Measurements from ENCODE around the gene ZSCAN16.
"Not testable (repeated sequence)": the region's sequence is repeated elsewhere in the genome, so short reads cannot be mapped to it uniquely, and the experiment has no call there.

The ZSCAN16 gene

DNA sequence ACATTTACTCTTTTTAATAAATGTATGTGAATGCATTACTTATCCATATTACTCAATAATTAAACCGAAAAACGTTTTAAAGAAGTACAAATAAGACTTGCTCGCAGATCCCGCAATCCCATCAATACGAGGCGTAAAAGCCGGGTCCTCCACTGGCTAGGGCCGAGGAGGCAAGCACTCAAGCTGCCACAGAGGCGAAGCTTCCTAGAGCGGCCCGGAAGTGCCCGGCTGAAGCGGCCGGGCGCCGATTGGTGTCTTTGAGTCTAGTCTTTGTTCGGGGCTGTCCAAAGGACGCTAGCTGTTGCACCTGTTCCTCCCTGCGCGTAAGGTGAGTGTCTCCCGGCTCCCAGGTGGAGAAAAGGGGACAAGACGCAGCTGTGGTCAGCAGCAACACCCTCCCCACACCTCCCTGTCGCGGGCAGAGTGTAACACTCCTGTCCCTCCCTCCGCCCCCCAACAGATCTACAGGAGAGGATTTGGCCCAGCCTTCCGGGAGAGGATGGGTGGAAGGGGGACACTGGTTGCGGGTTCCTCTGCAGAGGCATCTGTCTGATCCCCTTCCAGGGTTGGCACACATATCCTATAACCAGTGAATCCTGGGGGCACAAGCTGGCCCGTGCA, at the start of gene ZSCAN16:
Gene ZSCAN16, plus strand, starts transcription at position 260 of the 621 bp plus-strand sequence. CDS start 835 bp downstream, outside the sequence.
- DNase-seq, result peak; percentile 88 to 90

DNA sequence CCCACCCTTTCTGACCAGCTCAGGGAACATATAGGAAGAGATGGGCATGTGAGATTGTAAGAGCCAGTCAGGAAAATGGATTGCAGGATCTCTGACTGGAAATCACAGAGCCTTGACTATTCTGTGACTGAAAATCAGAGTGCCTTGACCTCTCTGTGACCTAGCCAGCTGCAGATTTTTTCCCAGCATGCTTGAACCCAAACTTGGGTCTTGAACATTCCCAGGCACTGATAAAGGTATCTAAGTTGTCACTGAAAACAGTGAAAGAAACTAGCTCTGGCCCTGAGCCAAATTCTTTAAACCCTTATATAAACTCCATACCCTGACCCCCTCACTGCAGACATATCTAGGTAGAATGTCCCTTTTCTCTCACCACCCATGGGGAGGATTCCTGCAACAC, 46.4 kb upstream of the ZSCAN16 start:
- no peak for DNase-seq

DNA sequence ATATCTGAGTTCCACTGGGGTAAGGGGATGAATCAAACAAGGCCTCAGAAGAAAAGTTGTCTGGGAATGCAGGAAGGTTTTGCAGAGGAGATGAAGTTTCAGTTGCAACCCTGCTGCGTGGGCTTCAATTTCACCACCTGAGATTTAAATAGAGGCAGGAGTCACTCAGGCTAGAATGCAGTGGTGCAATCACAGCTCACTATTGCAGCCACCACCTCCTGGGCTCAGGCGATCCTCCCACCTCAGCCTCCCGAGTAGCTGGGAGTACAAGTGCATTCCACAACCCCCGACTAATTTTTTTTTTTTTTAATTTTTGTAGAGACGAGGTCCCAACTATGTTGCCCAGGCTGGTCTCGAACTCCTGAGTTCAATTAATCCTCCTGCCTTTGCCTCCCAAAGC, 45.6 kb upstream of the ZSCAN16 start:
- DNase-seq, result no peak

DNA sequence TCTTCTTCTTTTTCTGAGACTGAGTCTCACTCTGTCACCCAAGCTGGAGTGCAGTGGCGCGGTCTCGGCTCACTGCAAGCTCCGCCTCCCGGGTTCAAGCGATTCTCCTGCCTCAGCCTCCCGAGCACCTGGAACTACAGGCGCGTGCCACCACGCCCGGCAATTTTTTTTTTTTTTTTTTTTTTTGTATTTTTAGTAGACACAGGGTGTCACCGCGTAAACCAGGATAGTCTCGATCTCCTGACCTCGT, 44.1 kb upstream of the ZSCAN16 start, which contains the start of gene ZNF165:
Gene ZNF165, plus strand, starts transcription at position 188 of the 250 bp plus-strand sequence. CDS start 4,913 bp downstream, outside the sequence.
- not testable (repeated sequence) for DNase-seq

DNA sequence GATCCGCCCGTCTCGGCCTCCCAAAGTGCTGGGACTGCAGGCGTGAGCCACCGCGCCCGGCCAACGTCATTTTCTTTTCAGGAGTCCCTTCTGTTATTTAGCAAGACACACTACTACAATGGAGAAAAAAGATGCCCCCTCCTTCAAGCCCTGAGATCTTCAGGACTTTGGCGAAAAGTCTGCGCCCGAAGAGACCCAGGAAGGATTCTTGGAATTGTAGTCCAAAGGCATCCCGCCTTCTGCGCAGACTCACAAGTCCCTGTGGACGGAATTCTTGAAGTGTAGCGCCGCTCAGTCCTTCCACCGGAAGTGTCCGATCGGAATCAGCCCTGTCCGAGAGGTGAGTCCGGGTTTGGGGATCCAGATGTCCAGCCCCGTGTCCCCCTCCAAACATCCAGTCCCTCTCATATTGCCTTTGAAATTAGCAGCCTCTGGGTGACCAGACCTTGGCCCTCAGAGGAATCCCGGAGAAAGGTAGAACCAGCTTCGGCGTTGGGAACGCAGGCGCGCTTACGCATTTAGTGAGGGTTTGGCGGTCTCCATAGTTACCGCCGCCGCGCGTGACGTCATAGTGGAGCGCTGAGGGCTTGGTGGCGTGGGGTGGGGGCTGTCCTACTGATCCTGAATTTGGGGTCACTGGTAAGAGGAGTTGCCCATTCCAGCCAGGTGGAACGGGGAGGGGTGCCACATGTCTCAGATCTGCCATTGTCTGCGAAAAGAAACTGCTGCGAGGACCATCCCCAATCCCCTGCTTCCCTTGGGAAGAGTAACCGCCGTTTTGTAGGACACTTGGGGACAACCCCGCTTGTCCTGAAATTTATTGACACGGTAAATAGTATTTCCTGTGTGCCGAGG, 43.6 kb upstream of the ZSCAN16 start:
- DNase-seq, result peak; percentile 91

DNA sequence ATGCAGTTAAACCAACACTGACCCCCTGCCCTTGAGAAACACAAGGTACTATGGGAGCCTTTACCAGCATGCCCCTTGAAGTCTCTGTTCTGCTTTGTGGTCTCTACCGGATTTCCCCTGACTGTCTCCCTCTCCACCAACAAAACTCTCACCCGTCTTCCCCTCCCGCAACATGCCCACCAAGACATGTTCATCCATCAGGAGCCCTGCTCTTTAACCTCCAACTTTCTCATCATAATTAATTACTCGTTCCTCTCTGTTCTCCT, 43.0 kb upstream of the ZSCAN16 start:
- peak; percentile 32 to 57 for DNase-seq

DNA sequence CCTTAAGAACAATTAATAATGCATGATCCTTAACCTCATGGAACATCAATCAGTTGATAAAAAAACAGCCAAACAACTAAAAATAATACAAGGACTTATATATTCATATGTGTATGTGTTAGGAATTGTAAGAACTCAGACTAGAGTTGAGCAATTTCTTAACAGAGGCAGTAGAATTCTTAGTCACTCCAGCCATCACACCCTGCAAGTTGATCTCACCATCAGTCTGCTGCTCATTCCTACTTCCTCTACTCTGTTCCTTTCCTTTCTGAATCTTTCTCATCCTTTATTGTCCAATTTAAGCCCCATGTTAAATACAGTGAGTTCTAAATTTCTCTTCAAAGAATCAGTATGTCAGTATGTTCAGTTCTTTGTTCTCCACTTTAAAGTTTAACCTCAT, 41.5 kb upstream of the ZSCAN16 start:
- no peak for DNase-seq

DNA sequence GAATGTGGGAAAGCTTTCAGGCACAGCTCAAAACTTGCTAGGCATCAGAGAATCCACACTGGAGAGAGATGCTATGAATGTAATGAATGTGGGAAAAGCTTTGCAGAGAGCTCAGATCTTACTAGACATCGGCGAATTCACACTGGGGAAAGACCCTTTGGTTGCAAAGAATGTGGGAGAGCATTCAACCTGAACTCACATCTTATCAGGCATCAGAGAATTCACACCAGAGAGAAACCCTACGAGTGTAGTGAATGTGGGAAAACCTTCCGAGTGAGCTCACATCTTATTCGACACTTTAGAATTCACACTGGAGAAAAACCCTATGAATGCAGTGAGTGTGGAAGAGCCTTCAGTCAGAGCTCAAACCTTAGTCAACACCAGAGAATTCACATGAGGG, 35.4 kb upstream of the ZSCAN16 start:
- no peak for DNase-seq

DNA sequence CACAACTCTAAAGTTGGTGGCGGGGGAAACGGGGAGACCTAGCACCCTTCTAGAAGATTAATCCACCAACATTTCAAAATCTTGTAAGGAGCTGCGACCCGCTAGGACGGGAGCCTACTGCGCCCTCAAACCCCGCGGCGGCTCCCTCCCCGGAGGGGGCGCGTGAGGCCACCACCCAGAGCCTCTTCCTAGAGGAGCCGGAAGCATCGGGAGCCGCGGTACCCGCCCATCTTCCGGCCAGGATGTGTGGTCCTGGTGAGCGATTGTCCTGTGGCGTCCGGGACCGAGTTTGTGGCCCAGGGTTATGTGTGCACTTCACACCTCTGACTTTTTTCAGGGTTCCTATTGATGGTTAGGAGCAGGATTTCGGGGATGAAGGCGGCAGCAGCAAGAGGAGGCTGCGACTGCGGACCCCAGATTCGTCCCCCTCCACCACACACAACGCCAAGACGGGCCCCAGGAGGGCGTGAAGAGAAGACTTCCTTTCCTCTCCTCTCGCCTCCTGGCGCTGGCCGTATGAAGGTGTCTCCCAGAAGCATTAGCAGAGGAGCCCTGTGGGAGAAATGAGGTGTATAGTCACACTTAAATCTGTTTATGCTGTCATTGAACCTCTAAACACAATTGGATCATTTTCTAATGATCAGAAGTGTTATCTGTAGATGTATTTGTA, 33.4 kb upstream of the ZSCAN16 start:
- DNase-seq, result no peak

DNA sequence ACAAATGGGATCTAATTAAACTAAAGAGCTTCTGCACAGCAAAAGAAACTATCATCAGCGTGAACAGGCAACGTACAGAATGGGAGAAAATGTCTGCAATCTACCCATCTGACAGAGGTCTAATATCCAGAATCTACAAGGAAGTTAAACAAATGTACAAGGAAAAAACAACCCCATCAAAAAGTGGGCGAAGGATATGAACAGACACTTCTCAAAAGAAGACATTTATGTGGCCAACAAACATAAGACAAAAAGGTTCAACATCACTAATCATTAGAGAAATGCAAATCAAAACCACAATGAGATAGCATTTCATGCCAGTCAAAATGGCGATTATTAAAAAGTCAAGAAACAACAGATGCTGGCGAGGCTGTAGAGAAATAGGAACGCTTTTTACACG, 22.2 kb upstream of the ZSCAN16 start:
- not testable (repeated sequence) for DNase-seq

DNA sequence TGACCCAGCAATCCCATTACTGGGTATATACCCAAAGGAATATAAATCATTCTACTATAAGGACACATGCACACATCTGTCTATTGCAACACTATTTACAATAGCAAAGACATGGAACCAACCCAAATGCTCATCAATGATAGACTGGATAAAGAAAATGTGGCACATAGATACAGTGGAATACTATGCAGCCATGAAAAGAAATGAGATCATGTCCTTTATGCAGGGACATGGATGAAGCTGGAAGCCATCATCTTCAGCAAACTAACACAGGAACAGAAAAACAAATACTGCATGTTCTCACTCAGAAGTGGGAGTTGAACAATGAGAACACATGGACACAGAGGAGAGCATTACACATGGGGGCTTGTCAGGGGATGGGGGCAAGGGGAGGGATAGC, 21.7 kb upstream of the ZSCAN16 start:
- not testable (repeated sequence) for DNase-seq

DNA sequence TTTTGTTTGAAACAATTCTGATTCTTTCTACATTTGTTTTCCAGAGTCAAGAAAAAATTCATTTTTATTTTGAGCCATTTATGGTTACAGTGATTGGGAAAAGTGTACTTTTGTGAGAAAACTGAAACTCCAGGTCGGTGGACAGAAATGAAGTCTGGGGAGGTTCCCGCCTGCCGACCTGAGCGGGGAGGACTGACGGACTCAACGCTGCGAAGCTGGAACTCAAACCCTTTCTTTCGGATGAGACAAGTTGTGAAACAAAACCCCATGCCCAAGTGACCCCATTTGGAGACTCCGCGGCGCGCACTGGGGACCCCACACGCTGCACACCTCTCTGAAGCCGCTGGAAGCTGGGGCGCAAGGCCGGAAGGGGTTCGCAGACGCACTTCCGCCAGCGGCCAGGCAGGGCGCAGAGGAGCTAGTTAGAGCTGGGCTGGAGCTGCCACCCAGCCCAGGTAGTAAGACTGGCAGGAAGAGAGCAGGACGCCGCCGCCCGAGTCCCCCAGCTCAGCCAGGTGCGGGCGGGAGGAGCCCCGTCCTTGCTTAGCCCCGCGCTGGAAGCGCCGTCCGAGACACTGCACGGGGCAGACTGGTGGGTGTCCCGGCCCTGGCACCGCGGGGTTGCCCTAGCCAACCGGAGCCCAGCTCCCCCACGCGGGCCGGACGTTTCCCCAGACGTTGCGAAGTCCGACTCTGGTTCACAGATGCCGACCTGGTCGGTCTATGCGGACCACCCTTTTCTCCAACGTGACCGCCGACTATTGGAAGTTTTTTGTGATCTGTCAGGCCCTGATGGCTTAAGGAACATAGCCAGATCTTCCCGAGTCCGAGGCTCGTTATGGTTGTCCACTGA, 19.8 kb upstream of the ZSCAN16 start:
- DNase-seq, result peak; percentile 89 to 93

DNA sequence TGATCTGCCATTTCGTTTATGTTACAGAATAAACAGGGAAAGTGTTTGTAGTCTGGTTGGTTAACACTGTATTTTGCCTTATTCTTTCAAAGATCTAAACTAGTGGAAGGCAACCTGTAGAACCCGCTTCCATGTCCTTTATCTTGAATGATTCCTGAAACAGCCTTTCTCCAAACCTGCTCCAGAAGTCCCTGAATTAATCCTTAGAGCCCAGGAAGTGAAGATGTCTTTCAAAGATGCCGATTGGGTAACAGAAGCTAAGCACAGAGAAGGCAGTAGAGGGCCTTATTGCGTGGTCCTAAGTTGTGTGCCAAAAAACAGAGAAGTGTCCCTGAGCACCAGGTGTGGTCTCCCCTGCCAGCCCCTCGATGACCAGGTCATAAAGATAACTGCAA, 19.2 kb upstream of the ZSCAN16 start:
- DNase-seq, result peak; percentile 71 to 77

DNA sequence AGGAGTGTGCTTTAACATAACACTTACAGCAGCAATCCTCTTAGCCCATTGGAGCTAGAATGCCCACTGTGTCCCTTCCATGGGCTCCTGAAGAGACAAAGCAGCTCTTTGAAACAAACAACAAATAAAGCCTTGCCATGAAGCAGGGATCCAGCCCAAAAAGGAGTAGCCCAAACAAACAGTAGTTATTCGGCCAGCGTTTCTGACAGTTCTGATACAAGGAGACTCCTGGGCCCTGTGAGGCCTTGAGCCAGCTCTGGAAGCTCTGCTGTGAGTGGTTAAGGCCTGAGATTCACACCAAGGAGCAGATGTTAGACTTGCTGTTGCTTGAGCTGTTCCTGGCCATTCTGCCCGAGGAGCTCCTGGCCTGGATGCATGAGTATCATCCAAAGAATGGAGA, 16.9 kb upstream of the ZSCAN16 start:
- DNase-seq, result no peak

DNA sequence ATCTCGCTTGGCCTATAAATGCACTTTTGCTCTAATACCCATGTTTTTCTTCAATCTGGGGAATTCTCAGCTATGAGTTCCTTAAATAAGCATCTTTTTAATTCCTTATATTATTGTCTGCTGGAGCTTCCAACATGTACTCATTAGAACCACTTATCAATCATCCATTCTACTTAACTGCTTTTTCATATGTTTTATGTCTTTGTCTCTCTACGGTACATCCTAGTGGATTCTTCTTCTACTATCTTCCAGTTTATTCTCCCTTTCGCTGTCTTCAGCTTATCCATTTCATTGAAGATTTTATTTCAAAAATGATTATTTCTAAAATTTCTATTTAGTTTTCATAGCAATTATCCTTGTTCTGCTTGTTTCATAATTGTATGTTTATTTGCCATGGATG, 12.4 kb upstream of the ZSCAN16 start:
- no peak for DNase-seq

DNA sequence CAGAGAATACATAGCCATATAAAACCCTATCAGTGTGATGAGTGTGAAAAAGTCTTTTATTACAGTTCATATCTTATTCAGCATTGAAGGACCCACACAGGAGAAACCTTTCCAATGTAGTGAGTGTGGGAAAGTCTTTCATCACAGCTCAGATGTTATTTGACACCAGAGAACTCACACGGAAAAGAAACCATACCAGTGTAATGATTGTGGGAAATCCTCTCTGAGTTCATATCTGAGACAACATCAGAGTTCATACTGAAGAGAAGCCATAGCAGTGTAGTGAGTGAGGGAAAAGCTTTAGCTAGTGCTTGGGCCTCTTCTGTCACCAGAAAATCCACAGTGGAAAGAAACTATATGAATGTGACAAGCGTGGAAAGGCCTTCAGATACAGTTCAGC, 8.6 kb upstream of the ZSCAN16 start:
- DNase-seq, result no peak

DNA sequence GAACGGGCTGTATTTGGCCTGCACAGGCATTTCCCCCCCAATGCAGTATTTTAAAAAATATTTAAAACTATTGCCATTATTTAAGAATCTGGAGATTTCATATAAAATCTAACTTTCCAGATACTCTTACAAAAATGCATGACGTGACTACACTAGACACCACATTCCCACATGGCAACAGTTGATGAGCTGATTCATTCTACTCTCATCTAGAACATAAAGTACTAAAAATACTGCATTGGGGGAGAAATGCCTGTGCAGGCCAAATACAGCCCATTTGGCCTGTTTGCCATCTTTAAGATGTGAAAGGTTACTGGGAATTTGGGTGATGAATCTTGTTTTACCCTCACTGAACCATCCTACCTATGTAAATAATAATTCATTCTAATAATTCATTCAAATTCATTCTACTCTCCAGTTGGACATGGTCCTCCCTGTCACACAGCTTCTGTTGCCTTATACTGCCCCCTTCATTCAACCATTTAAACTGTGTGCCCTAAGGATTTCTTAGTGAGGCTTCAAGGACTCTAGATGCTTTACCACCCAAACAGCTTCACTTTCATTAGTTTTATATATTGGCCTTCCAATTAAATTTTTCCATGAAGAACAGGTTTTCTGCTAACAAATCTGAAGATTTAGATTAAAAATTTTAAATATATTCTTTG, 6.9 kb upstream of the ZSCAN16 start:
- DNase-seq, result peak in 1 of 2 experiments; percentile 18

DNA sequence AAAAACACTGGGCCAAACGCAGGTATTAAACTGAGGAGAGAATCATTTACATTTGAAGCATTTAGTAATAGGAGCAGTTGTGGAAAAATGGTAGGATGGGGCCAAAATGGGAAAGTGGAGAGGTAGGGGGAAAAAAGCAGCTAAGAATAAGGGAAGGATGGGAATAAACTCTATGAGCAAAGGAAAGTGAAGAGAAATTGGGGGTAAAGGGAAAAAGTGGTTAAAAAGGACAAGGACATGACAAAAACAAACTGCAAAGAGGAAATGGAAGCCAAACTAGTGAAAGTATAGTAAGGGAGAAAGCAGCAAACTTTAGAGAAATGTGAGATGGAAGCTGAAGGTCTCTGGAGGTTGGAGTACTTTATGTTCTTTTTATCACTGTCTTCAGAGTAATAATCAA, 6.2 kb upstream of the ZSCAN16 start:
- DNase-seq, result no peak

DNA sequence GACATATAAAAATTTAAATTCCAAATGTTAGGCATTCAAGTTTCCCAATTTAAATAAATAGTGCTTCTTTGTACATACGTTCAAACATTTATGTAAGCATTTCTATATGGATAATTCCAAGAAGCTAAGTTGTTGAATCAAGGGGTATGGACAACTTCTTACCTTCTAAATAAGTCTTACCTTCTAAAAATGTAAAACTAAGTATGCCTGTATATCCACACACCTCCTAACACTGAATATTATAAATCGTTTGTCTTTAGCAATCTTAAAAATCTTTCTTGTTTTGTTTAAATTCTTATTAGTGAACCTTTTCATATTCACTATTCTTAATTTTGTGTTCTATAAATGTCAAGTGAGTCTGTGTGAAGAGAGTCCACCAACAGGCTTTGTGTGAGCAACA, 2.5 kb upstream of the ZSCAN16 start:
- no peak for DNase-seq

DNA sequence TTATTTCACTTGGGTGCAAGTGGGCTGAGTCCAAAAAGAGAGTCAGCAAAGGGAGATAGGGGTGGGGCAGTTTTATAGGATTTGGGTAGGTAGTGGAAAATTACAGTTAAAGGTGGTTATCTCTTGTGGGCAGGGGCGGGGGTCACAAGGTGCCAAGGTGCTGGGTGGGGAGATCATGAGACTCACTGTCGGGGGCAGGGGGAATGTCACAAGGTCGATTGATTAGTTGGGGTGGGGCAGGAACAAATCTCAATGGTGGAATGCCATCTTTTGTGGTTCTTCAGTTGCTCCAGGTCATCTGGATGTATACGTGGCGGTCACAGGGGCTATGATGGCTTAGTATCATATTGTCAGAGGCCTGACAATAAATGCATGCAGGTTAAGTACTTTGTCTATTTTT, 2.1 kb upstream of the ZSCAN16 start:
- not testable (repeated sequence) for DNase-seq

DNA sequence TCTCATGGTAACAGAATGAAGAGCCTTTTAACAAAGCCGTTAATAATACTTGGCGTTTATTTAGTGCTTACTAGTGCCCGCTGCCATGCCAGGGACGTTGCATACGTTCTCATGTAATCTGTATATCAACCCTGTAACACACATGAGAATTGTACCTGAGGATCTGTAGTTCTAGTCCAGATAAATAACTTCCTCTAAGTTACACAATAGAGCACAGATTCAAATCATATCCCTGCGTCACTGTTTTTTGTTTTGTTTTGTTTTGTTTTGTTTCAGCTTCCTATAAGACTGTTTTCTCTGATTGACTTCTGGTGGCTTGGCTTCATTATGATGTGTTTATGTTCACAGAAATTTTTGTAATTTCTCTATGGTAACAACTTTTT, 553 bp downstream of the ZSCAN16 start:
- peak; percentile 26 to 32 for DNase-seq

DNA sequence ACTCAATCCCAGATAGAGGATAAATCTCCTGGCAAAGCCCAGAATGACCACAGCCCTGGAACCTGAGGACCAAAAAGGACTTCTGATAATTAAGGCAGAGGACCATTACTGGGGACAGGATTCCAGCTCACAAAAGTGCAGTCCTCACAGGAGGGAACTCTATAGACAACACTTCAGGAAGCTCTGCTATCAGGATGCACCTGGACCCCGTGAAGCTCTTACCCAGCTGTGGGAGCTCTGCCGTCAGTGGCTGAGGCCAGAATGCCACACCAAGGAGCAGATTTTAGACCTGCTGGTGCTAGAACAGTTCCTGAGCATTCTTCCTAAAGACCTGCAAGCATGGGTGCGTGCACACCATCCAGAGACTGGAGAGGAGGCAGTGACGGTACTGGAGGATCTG, 992 bp downstream of the ZSCAN16 start:
- no peak for DNase-seq

DNA sequence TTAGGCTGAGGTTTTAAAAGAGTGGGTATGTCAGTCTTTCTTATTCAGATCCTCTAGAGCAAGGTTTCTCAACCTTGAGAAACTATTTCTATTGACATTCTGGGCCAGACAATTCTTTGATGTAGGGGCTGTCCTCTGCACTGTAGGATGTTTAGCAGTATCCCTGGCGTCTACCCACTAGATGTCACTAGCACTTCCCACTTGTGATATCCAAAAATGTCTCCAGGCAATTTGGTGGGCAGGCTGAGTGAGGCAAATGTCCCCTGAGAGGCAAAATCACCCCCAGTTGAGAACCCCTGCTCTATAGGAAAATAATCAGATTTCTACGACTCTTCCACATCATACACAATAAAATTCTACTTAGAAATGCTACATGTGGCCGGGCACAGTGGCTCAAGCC, 9.6 kb downstream of the ZSCAN16 start:
- peak; percentile 59 to 67 for DNase-seq

All from AML-193 (cell line).